ENCODE measurements around the gene LARP1. TPM values are rescaled to one million over a fixed set of nuclear protein-coding genes. Genes with fewer than 3 reads are reported as not detected.
A peak's percentile ranks its signal among the peaks of the same experiment; 100 is the strongest.

LARP1 gene
- total RNA-seq, 1 donor from 2014 or later, result 243 TPM

DNA sequence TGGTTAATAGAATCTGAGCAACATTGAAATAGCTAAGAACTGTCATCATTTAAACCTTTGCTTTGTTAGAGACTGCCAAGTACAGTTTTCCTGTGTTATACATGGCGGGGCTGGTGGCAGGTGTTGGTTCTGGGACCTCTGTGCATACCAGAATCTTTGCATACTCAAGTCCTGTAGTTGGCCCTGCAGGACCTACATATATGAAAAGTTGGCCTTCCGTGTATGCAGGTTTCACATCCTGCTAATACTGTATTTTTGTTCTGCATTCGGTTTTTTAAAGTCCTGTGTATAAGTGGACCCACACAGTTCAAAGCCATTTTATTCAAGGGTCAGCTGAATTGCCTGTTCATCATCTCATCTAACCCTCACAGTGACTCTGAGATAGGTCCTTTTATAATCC is 36.4 kb downstream of the LARP1 start:
- TF ChIP-seq, protein P1, sequence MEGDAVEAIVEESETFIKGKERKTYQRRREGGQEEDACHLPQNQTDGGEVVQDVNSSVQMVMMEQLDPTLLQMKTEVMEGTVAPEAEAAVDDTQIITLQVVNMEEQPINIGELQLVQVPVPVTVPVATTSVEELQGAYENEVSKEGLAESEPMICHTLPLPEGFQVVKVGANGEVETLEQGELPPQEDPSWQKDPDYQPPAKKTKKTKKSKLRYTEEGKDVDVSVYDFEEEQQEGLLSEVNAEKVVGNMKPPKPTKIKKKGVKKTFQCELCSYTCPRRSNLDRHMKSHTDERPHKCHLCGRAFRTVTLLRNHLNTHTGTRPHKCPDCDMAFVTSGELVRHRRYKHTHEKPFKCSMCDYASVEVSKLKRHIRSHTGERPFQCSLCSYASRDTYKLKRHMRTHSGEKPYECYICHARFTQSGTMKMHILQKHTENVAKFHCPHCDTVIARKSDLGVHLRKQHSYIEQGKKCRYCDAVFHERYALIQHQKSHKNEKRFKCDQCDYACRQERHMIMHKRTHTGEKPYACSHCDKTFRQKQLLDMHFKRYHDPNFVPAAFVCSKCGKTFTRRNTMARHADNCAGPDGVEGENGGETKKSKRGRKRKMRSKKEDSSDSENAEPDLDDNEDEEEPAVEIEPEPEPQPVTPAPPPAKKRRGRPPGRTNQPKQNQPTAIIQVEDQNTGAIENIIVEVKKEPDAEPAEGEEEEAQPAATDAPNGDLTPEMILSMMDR (IDR thresholded peaks at IDR 0.05; ENCODE audit: insufficient read depth, low read depth, low read length), result no peak
- no peak for TF ChIP-seq EZH2 (IDR thresholded peaks at IDR 0.05; ENCODE audit: insufficient read depth, low read length)
- Histone ChIP-seq H3K9ac (ENCODE audit: low read length) (no peak overlapping the region), H3K9me3 (ENCODE audit: insufficient read depth, low read depth, low read length) (no peaks in the 10 kb centered on the region), H3K4me2 (ENCODE audit: low read length) (no peak overlapping the region), H3K4me1 (ENCODE audit: insufficient read depth, low read length) (peaks cover 22% of the 10 kb centered on the region), H3K79me2 (ENCODE audit: insufficient read depth, low read length) (peaks cover 65% of the 10 kb centered on the region), H4K20me1 (ENCODE audit: insufficient read depth, low read length) (peaks cover 90% of the 10 kb centered on the region), H3K4me3 (ENCODE audit: insufficient read depth, low read depth, low read length) (no peak overlapping the region), H2AFZ (ENCODE audit: low read depth, low read length) (no peak overlapping the region), H3K27ac (ENCODE audit: low read depth, low read length) (no peak overlapping the region), H3K27me3 (ENCODE audit: insufficient read depth, low read length) (no peaks in the 10 kb centered on the region), H3K36me3 (ENCODE audit: insufficient read depth, low read length) (peaks cover 37% of the 10 kb centered on the region)
- no peak overlapping the region for H3K27ac Mint-ChIP-seq (ENCODE audit: unreplicated experiment)
- no peaks in the 10 kb centered on the region for H3K9me3 Mint-ChIP-seq (ENCODE audit: unreplicated experiment)
- peaks cover 20% of the 10 kb centered on the region for H3K4me1 Mint-ChIP-seq (ENCODE audit: low read depth, unreplicated experiment)
- peaks cover 27% of the 10 kb centered on the region for H3K36me3 Mint-ChIP-seq (ENCODE audit: low read depth, unreplicated experiment)
- FAIRE-seq (no peak), DNase-seq (ENCODE audit: low read depth) (no peak)
- H3K4me3 Mint-ChIP-seq (ENCODE audit: unreplicated experiment), result no peak overlapping the region
- no peaks in the 10 kb centered on the region for H3K27me3 Mint-ChIP-seq (ENCODE audit: low read depth, unreplicated experiment)

DNA sequence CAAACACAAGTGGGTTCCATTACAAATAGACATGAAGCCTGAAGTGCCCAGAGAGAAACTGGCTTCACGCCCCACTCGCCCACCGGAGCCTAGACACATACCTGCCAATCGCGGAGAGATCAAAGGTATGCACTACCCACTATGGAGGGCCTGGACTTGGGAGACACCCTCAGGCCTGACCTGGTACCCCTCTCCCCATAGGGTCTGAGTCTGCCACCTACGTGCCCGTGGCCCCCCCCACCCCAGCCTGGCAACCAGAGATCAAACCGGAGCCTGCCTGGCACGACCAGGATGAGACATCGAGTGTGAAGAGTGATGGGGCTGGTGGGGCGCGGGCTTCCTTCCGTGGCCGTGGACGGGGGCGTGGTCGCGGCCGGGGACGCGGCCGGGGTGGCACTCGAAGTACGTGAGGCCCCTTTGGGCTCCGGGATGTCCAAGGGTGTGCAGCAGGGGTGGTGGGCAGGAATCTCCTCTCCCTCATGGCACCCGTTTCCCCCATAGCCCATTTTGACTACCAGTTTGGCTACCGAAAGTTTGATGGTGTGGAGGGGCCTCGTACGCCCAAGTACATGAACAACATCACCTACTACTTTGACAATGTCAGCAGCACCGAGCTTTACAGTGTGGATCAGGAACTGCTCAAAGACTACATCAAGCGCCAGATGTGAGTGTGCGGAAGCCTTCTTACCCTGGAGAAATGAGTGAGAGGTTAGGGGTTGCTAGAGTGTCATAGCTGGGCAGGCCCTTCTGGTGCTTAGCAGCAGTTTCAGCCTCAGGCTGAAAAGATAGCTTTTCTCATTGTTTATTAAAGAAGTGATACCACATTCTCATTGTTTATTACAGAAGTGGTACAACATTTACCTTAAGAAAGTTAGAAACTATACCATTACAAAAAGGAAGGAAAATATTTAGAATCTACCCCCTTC is 38.7 kb downstream of the LARP1 start:
- H3K79me2 ChIP-seq (ENCODE audit: insufficient read depth, low read length), result peaks cover 50% of the 10 kb centered on the region
- H3K36me3 Mint-ChIP-seq (ENCODE audit: low read depth, unreplicated experiment), result peaks cover 29% of the 10 kb centered on the region
- H3K4me1 Mint-ChIP-seq (ENCODE audit: low read depth, unreplicated experiment), result peaks cover 13% of the 10 kb centered on the region
- no peak for FAIRE-seq
- H3K4me3 Mint-ChIP-seq (ENCODE audit: unreplicated experiment), result no peak overlapping the region
- H3K9me3 Mint-ChIP-seq (ENCODE audit: unreplicated experiment), result no peaks in the 10 kb centered on the region
- no peak for TF ChIP-seq EZH2 (IDR thresholded peaks at IDR 0.05; ENCODE audit: insufficient read depth, low read length)
- TF ChIP-seq, protein P1 (IDR thresholded peaks at IDR 0.05; ENCODE audit: insufficient read depth, low read depth, low read length), result no peak
- peaks cover 82% of the 10 kb centered on the region for H4K20me1 ChIP-seq (ENCODE audit: insufficient read depth, low read length)
- peak overlapping the region; percentile 66 for H3K27ac Mint-ChIP-seq (ENCODE audit: unreplicated experiment)
- no peak overlapping the region for H3K4me3 ChIP-seq (ENCODE audit: insufficient read depth, low read depth, low read length)
- DNase-seq (ENCODE audit: low read depth), result peak; percentile 27
- no peaks in the 10 kb centered on the region for H3K27me3 ChIP-seq (ENCODE audit: insufficient read depth, low read length)
- peaks cover 15% of the 10 kb centered on the region for H3K4me1 ChIP-seq (ENCODE audit: insufficient read depth, low read length)
- H3K9me3 ChIP-seq (ENCODE audit: insufficient read depth, low read depth, low read length), result no peaks in the 10 kb centered on the region
- H3K4me2 ChIP-seq (ENCODE audit: low read length), result peak overlapping the region; percentile 52
- peaks cover 47% of the 10 kb centered on the region for H3K36me3 ChIP-seq (ENCODE audit: insufficient read depth, low read length)
- H3K9ac ChIP-seq (ENCODE audit: low read length), result peak overlapping the region; percentile 3
- peak overlapping the region; percentile 22 for H3K27ac ChIP-seq (ENCODE audit: low read depth, low read length)
- no peaks in the 10 kb centered on the region for H3K27me3 Mint-ChIP-seq (ENCODE audit: low read depth, unreplicated experiment)
- H2AFZ ChIP-seq (ENCODE audit: low read depth, low read length), result no peak overlapping the region

All from astrocyte (in vitro differentiated cells and primary cell).